NCI-H510A (cell line): ENCODE data around the gene GP5.
A peak's percentile ranks its signal among the peaks of the same experiment; 100 is the strongest.

Experiments used
- DNase-seq: peaks from one replicate; lab custom pipeline; 2025; lab: John Stamatoyannopoulos, UW

The GP5 gene

DNA sequence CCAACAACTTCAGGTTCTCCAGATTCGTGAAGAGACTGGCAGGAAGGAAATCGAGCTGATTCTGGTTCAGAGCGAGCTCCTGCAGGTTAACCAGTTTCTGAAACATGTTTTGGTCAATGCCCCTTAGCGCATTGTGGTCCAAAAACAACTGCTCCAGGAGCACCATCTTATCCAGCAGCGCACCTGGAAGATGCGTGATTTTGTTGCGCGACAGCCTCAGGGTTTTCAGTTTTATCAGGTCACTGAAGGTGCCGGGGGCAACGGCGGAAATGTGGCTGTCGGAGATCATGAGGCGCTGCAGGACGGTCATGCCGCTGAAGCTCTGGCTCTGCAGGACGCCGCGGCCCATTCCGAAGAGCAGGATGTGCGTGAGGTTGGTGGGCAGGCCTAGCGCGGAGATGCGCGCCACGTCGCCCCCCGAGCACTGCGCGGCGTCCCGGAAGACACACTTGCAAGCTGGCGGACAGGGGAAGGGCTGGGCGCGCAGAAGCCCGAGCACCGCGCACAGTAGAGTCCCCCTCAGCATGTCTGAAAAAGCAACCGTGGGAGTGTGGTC lies 1.2 kb downstream of the GP5 start:
- no peak for DNase-seq

DNA sequence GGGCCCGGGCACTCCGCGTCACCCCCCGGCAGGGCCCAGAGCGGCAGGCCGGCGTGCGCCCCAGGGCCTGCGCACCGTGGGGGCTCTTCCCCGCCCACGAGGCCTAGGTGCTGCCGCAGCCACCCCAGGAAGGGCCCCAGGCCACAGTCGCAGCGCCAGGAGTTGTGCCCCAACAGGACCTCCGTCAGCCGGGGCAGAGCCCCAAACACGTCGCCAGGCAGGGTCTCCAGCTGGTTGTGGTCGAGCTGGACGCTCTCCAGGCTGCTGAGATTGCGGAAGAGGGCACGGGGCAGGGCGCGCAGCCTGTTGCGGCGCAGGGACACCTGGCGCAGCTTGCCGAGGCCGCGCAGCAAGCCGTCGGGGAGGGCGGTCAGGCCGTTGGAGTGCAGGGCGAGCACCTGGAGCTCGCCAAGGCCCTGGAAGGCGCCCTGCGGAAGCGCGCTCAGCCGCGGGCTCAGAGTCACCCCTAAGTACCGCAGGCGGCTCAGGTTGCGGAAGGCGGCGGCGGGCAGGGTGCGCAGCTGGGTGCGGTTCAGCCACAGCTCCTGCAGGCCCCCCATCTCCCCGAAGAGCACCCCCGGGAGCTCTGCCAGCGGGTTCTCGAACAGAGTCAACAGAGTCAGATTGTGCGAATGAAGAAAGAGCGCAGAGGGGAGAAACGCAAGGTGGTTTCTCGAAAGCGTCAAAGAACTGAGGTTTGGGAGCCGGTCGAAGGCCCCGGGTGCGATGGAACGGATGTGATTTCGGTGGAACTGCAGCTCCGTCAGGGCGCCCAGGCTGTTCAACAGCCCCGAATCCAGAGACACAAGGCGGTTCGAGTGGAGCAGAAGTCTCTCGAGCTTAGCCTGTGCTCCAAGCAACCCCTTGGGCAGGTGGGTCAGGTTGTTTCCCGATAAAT lies 2.0 kb downstream of the GP5 start:
- peak; percentile 70 for DNase-seq

DNA sequence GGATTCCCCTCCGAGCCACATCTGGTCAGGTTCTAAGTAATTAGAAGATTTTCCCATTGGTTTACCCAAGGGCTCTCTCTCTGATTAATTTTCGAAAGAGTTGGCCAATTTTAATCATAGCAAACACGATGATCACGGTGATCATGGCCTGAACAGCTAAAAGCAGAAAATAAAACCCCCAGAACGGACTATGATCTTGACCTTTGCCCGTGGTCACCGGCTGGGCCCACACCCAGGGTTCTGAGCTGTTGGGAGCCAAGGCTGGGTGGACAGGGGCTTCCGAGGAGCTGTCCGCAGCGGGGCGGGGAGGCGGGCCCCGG lies 2.6 kb downstream of the GP5 start:
- DNase-seq, result no peak

DNA sequence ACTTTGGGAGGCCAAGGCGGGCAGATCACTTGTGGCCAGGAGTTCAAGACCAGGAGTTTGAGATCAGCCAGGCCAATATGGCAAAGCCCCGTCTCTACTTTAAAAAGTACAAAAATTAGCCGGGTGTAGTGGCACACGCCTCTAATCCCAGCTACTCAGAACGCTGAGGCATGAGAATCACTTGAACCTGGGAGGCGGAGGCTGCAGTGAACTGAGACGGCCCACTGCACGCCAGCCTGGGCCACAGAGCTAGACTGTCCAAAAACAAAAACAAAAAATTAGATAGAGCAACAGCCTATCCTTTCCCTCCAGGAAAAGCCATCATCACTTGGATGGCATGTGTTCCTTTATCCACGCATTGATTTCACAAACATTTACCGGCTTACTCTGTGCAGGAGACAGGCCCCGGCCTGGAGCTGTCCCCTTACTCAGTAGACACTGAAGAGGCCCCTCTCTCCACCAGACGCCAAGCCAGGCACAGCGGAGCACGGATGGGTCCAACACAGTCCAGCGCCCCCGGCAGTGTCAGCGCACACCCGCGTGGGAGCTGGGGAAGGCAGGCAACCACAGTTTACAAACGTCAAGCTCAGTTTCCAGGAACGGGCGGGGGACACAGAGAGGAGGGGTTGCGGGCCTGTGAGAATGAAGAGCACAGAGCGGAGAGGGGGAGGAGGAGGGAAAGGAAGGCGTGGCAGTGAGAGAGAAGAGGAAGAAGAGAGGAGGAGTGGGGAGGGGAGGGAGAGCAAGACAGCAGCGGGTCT lies 3.1 kb downstream of the GP5 start:
- DNase-seq, result peak; percentile 47

DNA sequence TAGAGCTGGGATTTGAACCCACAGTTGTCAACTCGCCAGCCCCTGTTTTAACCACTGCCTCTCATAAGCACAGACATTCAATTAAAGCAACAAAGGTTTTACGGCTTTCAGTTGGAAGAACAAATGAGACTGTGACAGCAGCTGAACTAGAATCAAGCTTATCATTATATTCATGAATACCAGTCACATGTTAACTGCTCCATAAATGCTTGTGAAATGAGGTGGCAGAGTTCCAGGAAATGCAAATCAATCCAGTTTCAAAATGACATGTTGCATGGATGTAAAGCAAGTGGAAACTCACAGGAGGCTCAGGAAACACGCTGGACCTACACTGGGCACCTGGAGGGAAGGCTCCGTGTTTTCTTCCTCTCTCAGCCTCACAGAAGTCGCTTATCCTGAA lies 3.9 kb downstream of the GP5 start:
- no peak for DNase-seq

DNA sequence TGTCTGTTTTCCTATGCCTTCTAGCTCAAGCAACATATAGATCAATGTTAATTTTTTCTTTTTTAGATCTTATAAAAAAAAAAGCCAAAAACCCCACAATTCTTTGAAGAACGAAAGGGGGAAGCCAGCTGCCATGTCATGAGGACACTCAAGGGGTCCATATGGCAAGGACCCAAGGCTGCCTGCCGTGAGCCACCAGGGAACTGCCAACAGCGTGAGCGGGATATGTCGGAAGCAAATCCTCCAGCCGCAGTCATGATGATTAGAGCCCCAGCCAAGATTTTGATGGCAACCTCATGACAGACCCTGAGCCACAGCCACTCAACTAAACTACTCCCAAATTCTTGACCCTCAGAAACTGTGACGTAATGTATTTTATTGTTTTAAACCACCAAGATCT lies 6.5 kb downstream of the GP5 start:
- no peak for DNase-seq

DNA sequence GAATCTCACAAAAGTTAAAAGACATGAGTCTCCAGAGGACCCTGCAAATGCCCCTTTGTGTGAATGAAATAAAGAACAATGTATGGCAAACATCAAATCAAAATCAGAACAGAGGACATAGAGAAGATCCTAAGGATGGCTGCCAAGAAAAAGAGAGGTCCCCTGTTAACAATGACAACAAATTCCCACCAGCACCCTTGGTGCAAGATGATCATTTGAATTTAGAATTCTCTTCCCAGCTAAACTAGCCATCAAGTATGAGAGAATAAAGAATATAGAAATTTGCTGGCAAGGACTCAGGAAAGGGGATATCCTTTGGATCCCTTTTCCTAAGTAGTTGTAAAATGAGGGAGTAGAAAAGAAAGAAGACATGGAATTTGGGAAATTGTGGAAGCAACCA lies 8.2 kb downstream of the GP5 start:
- DNase-seq, result no peak

DNA sequence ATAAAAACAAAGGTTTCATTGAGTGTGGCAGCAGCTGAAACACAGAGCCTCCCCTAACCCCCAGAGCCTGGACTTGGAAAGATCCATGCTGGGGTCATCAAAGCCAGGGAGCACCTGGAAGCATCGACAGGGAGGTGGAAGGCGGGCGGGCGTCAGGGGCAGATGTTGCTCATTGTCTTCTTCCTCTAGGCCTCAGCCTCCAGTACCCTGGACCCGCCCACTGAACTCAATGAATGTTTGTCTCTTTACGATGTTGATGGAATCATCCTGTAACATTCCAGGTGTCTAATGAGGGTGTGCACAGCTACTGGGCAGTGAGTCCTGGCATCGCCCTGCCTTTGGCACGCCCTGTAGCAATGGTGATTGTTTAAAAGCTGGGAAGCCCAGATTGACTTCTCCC lies 9.8 kb downstream of the GP5 start:
- no peak for DNase-seq

DNA sequence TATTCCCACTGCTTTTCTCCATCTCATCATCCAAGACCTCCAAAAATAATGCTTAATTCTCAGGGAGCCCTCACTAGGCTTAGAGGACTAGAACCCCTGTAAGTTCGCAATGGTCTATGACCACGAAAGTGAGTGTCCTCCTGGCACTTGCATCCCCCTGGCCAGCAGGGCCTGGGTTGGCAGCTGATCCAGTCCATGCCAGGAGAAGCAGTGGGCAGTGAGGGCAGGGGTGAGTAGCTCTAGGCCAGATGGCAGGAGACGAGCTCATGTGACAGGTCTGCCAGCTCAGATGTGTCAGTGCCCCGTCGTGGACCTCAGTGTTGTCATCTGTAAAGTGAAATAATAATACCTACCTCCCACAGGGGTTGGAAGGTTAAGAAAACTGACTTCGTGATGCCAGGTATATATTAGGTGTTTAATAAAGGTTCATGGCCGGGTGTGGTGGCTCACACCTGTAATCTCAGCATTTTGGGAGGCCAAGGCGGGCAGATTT lies 11.1 kb downstream of the GP5 start:
- no peak for DNase-seq

DNA sequence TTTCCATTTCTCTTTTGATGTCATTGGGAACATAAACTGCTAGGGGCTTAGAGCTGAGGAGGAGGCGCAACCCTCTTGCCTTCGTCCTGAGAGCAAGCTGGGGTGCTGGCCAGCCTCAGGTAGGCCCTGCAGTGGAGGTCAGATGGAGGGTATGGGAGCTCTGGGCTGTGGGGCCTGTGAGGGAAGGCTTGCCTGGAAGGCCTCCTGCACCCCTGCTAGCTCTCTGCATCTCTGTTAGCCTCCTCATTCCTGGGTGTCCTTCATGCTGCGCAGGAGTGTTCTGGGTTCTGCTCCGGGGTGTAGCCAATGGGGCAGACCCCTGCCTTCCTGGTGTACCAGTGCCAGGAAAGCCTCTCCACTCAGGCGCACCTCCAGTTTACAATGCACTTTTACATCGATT lies 11.8 kb downstream of the GP5 start:
- no peak for DNase-seq

DNA sequence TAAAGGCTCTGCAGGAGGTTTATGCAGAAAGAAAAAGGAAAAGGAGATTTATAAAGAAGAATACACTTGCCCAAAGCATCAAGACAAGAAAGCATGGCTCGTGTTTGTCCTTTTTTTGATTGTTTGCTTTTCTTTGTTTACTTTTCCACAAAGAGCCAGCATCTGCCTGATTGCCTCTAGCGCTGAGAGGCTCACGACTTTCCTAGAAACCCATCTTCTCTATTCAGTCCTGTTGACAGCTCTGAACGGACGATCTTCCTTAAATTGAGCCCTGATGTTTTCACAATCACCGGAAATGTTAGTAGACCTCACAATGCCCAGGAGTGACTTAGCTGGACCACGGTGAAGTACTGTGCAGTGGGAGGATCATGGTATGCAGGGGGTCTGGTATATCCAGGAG lies 12.4 kb downstream of the GP5 start:
- DNase-seq, result no peak

DNA sequence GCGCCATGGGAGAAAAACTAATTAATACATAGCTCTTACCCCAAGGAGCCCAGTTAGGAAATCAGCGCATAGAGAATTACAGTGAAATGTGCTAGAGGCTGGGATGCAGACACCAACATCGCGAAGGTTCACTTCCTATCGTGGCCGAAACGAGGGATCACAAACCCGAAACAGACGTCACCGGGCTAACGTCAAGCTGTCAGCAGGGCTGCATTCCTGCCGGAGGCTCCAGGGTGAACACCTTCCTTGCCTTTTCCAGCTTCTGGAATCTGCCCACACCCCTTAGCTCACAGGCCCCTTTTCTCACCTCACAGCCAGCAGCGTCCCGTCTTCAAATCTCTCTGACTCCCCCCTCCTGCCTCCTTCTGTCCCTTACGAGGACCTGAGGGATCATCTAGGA lies 13.0 kb downstream of the GP5 start:
- no peak for DNase-seq

DNA sequence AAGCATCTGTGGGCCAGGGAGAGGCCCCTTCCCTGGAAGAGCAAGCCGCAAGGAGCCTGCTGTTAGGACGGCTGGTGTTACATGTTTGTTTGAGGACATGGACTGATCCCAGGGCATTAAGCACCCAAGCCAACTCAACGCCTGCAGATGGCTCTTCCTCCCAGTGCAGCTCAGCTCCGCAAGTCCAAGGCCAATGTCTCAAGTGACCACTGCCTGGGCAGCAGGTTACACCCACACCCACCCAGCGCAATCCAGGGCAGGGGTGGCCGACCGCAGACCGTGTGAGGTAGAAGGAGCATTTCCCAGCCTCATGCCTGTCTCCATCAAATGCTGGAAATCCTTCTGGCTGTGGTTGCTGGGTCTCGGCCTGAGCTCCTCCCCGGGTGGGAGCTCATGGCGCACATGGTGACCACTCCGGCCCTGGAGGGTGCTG lies 14.5 kb downstream of the GP5 start:
- no peak for DNase-seq

DNA sequence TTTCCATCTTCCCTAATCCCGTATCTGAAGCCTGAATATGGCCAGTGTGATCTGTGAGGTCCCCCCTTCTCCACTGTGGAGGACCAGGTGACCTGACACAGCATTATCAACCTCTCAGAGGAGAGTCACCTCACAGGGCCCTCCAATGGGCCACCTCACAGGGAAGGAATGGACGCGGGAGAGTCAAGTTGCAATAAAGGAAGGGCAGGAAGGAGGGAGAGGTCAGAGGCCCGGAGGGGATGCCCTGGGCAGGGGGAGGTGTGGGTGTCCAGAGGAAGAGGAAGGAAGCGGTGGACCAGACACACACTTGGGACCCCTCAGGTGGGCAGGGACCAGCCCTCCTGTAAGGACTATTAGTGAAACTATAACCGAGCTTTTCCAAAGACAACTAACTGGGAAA lies 14.9 kb downstream of the GP5 start:
- DNase-seq, result no peak

DNA sequence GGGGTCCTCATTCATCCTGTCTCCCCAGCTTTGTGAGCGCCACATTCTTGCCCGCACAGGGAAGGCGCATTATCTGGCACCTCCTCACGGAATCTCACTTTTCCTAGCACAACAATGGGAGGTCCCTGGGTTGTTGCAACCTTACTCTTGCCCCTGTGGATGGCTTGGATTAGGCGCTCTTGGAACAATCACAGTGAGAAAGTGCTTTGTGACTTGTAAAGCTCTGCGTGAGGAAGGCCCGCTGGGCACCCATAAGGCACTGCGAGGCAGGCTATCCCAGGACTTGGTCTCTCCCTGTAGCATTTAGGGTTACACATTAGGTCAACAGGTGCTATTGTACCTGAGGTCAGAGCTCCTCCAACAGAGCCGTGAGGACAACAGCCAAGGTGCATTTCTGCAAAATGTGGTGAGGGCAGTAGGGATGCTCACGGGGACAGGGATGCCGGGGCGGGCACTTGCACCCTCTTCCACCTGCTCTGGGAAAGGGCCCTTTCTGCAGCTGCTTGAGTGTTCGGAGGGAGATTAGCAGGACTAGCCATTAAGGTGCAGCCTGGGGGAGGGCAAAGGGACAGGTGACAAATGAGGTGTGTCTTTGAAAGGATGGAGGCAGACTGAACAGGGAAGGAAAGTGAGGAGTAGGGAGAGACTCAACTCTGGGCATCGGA lies 15.7 kb downstream of the GP5 start:
- DNase-seq, result no peak

DNA sequence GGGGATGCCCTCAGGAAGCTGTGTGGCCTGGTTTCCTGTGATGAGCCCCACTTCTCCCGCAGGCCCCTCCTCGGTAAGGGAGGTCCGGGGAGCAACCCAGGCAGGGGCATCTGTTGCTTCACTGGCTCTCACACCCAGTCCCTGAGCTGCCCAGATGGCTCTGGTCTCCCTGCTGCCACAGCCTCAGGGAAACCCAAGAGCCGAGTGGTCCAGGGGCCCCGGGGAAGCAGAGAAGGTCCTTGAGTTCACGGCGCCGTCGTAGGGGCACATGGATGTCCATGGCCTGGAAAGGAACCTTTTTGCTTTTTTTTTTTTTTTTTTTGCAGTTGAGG lies 16.2 kb downstream of the GP5 start:
- no peak for DNase-seq

DNA sequence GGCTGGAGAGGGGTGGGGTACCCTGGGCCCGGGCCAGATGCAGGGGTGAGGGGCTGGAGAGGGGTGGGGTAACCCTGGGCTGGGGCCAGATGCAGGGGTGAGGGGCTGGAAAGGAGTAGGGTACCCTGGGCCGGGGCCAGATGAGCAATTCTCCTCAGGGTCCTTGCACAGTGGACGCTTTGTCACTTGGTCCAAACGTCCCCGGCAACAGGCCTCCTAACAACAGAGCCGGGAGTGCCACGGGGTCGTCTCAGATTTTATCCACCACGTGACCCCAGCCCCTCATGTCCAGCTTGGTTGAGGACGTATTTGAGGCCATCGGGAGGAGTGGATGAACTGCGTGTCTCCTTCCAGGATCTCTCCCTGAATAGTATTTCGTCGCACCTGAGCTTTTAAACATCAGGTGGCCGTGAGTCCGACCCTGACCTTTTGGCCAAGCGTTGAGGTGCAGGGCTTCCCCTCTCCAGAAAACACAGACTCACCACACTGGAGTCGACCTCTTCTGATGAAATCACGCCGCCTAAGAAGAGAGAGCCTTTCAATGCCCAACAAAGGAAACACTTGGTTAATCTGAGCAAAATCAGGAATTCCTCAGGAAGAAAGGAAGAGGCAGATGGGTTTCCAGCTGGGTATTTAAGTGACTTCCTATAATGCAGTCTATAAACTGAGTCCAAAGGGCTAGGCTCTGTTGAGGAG lies 16.7 kb downstream of the GP5 start:
- DNase-seq, result no peak

DNA sequence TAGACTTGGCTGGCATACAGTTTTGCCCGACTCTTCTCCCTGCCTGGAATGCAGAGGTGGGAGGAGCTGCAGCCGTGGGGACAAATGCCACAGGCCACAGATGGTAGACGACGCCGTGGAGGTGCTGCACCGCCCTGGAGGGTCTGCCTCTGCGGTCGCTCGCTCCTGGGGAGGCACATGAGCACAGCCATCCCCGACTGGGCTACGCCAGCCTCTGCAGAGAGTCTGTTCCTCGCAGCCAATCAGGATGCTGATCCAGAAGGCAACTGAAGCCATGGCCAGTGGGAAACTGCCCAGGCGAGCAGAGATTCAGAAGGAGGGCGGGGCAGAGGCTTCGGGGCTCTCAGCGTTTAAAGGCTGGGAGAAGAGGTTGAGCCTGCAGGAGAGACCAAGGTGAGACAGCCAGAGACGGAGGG lies 17.6 kb downstream of the GP5 start:
- DNase-seq, result peak; percentile 57

DNA sequence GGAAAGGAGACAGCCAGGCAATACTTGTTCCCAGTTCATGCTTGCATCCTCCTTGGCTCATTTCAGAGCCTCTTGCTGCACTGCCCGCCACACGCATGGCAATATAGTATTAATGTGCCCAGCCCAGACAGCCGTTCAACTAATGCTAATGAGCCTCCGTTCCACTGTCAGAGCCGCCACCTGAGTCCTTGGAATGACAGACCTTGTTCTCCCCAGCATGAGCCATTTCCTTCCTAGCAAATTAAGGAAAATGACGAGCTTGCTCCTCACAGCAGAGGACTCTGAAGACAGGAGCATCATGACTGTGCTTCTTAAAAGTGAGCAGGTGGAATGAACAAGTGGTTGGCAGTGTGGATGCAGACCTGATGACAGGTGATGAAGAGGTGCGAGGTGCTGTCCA lies 18.7 kb downstream of the GP5 start:
- no peak for DNase-seq

DNA sequence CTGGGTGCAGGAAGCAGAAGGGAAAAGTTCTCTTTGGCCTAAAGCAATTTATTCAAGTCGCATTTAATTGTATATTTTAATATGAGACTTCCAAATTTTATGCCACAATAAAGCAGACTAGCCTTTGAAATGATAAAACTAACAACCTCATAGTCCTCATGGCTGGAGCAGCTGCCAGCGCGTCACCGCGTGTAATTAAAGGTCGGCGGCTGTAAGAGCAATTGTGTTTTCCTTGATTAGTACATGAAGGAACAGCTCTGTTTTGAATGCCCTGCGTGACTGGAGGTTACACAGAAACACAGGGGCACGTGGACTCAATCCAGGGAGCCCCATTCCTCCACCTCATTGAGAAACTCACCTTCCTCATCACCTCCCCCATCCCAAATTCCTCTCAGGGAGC lies 19.4 kb downstream of the GP5 start:
- DNase-seq, result no peak

DNA sequence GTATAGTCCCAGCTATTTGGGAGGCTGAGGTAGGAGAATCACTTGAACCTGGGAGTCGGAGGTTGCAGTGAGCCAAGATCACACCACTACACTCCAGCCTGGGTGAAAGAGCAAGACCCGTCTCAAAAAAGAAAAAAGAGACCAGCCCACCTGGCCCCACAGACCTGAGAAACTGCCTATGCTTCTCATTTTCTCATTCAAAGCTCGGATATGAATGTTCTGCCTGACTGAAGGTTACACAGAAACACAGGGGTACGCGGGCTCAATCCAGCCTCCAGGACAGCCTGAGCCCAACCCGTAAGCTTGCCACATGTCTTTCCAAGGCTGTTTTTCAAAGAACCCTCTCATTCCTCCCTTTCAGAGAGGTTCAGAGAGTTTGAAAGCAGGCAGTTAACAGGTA lies 19.8 kb downstream of the GP5 start:
- no peak for DNase-seq

DNA sequence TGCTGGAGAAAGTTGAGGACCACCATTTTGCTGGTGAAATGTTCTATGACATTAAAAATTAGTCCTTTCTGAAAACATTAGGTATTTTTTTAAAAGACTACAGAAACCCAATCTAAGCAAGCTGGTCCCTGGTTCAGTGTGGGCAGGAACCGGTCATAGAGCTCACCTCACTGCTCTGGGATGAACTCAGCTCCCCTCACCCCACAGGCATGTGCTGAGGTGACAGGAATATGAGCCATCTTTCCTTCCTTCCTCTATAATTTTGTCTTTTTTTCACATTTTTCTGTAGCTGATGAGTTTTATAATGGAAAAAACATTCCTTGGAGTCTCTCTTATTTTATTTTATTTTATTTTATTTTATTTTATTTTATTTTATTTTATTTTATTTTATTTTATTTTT lies 21.4 kb downstream of the GP5 start:
- no peak for DNase-seq
